Aorta (tissue), 5 donors: ENCODE measurements around the gene MATN1. TPM values are rescaled to one million over a fixed set of nuclear protein-coding genes. Genes with fewer than 3 reads are reported as not detected.

Experiments
- ATAC-seq: fragments of 200-7000 bp; cut with Tn5 transposase; one replicate; pipeline ENCODE4 v1.9.1; 2022; ENCODE audit warnings: moderate library complexity; ENCODE audit not compliant: low FRiP score
- DNase-seq, 2 donors: peaks; one replicate each; pipeline ENCODE4 v3.0.0-alpha.2; 2020
- H3K27ac ChIP-seq, 2 donors: one replicate each; pipeline ENCODE4 v1.5.1; 2013; ENCODE audit warnings: low read length in 2 of 2, mild to moderate bottlenecking in 2 of 2, moderate library complexity in 2 of 2, control low read depth in 1 of 2, inconsistent platforms in 1 of 2, low read depth in 1 of 2
- H3K27me3 ChIP-seq, 2 donors: one replicate each; pipeline ENCODE4 v1.6.1; 2013; ENCODE audit warnings: control low read depth in 1 of 2, low read length in 1 of 2, mild to moderate bottlenecking in 1 of 2, moderate library complexity in 1 of 2; ENCODE audit not compliant: insufficient read depth in 2 of 2, control insufficient read depth in 1 of 2
- H3K36me3 ChIP-seq, 2 donors: one replicate each; pipeline ENCODE4 v1.6.1; 2013; ENCODE audit warnings: control low read depth in 1 of 2, low read length in 1 of 2, mild to moderate bottlenecking in 1 of 2; ENCODE audit not compliant: insufficient read depth in 2 of 2, control insufficient read depth in 1 of 2
- H3K4me1 ChIP-seq, 2 donors: one replicate each; pipeline ENCODE4 v1.6.1; 2013; ENCODE audit warnings: low read length in 2 of 2, control low read depth in 1 of 2, mild to moderate bottlenecking in 1 of 2, moderate library complexity in 1 of 2; ENCODE audit not compliant: insufficient read depth in 2 of 2, control insufficient read depth in 1 of 2
- H3K4me3 ChIP-seq, 2 donors: one replicate each; pipeline ENCODE4 v1.5.1; 2013; ENCODE audit warnings: low read length in 2 of 2, control low read depth in 1 of 2, mild to moderate bottlenecking in 1 of 2
- H3K9me3 ChIP-seq: one replicate; pipeline ENCODE4 v1.6.1; 2013; ENCODE audit warnings: mild to moderate bottlenecking, low read length; ENCODE audit not compliant: control insufficient read depth
- WGBS, 2 donors: extraction: QIAGEN DNeasy Blood & Tissue Kit; methylation state at CpG; one replicate each; pipeline ENCODE4 v1.1.7; 2013; 5-methylcytosine and 5-hydroxymethylcytosine counted together
- intact Hi-C, 2 donors: fragments of 100-400 bp; cut with DNase I; formaldehyde crosslinking; loops; one replicate each; pipeline versions ENCODE4 v1.14.2 to v1.15.0; 2022
- polyA plus RNA-seq, 2 donors: library from polyadenylated mRNA; stranded (reverse); fragments of 200-250 nt; gene quantifications; one replicate each; pipeline ENCODE4 v1.2.3, GENCODE V29; 2013
- total RNA-seq, 2 donors: library from RNA; stranded (reverse); fragmentation: NEBNext Ultra II Directional; extraction: Animal tissue kit (Norgen Biotek cat#: 25700); gene quantifications; one replicate each; pipeline ENCODE4 v1.2.1, GENCODE V29; 2021
- donor health status: healthy with polysubstance abuse.
- donor health status: Bipolar disorder and iron deficiency.
- donor health status: DM: no; HTN: no; CAD: no.
- donor health status: DM: no; HTN: no; CAD: no.
- donor health status: DM: yes; HTN: yes; CAD: no.

Gene MATN1
- total and polyA plus RNA-seq, 4 donors = 0.42 TPM; not detected in 3

DNA sequence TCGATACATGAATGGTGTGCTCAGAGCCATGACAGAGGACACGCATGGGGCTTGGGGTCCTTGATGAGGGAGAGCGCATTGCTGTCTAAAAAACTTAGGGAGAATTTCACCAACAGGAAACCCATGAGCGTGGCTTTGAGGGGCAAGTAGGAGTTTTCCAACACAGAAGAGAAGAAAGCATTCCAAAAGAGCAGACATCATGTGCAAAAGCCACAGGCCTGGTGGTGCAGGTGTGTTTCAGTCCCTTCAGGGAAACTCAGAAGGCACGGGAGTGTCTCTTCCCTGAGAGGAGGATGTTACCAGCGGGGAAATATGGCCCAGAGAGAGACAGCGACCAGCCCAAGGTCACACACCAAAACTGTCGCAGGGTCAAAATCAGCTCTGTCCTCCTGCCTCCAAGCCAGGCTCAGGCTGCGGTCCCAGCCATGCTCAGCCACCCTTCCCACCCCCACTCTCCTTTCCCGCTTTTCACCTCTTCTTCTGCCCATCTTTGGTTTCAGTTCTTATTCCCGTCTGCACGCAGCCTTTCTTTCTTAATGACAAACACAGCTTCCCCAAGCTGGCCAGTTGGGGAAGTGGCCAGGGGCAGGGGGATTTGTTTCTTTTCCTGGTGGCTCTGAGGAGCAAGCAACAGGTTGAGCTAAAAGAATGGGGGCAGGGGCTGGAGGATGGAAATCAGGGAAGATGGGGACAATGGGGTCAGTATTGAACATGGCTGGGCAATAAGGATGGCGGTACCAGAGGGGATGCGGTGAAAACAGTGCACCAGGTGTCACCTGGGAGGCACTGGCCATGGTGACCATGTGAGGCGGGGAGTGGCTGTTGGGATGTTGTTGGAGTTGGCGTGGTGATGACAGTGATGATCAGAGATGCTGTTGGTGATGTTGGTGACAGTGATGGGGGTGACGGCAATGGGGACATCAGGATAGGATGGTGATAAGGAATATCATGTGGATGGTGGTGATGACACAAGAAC, 23.9 kb upstream of the MATN1 start:
- intact Hi-C loops = no loop called here
- H3K4me1 ChIP-seq = no peaks in the 10 kb centered on the region
- DNase-seq (no peak), ATAC-seq (no peak)
- no peaks in the 10 kb centered on the region for H3K9me3 ChIP-seq
- no peak overlapping the region for H3K27ac ChIP-seq
- WGBS, 2 donors = 94 to 95% methylated on average over 17 of the region's 17 CpGs
- no peaks in the 10 kb centered on the region for H3K36me3 ChIP-seq
- H3K4me3 ChIP-seq = no peak overlapping the region
- no peaks in the 10 kb centered on the region for H3K27me3 ChIP-seq

DNA sequence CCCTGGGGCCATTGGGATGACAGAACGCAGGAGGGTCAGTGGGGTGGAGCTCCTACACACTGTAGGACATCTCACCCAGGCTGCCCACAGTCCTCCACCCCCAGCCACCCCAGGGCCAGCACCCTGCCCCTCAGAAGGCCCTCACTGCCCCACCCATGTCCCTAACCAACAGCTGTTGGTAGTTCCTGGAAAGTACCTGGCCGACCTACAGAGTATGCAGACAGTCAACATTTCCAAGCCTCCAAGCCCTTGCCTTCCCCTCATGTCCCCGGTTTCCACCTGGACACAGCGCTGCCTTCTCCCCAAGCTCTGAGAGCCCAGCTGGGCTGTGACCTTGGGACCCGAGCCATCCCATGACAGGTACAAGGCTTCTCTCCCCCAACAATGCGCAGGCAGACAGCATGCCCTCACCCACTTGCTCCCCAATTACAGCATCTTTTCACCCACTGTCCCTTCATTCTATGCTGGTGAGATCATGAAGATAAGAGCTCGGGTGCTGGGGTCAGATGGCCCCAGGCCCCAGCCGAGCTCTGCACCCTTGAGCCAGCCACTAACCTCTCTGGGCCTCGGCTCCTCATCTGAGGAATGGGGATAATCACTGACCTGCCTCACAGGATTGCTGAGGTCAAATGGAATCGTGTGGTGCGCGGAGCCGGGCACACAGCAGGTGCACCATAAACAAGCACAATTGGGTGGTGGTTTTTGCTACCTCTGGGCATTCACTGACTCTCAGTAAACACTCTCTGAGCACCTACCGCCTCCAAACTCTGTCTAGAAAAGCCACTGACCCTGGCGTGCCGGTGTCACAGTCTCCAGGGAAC, 23.0 kb upstream of the MATN1 start:
- Histone ChIP-seq H3K27ac (no peak overlapping the region), H3K4me3 (no peak overlapping the region), H3K27me3 (no peaks in the 10 kb centered on the region), H3K36me3 (no peaks in the 10 kb centered on the region), H3K9me3 (no peaks in the 10 kb centered on the region), H3K4me1 (no peaks in the 10 kb centered on the region)
- ATAC-seq = no peak
- WGBS, 2 donors = 90 to 92% methylated on average over 16 of the region's 16 CpGs
- intact Hi-C loops = no loop called here
- no peak for DNase-seq

DNA sequence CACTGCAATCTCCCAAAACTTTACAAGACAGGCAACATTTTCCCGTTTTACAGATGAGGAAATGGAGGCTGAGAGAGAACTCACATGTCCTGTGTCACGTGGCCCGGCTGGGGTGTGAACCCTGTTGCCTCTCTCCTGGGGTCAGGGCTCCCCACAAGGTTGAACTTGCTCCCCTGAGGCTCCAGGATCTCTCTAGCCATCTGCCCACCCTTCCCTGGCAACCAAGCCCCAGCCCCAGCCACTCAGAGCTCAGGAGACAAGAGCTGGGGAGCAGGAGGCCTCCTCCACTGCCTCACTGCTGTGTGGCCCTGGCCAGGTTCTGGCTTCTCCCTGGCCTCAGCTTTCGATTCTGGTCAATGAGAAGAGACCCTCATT, 22.4 kb upstream of the MATN1 start:
- no peak overlapping the region for H3K4me3 ChIP-seq
- no peaks in the 10 kb centered on the region for H3K36me3 ChIP-seq
- intact Hi-C loops = no loop called here
- DNase-seq = no peak
- no peaks in the 10 kb centered on the region for H3K27me3 ChIP-seq
- H3K4me1 ChIP-seq = no peaks in the 10 kb centered on the region
- H3K9me3 ChIP-seq = no peaks in the 10 kb centered on the region
- no peak overlapping the region for H3K27ac ChIP-seq
- 76 to 79% methylated on average over 4 of the region's 4 CpGs for WGBS, 2 donors
- ATAC-seq = no peak

DNA sequence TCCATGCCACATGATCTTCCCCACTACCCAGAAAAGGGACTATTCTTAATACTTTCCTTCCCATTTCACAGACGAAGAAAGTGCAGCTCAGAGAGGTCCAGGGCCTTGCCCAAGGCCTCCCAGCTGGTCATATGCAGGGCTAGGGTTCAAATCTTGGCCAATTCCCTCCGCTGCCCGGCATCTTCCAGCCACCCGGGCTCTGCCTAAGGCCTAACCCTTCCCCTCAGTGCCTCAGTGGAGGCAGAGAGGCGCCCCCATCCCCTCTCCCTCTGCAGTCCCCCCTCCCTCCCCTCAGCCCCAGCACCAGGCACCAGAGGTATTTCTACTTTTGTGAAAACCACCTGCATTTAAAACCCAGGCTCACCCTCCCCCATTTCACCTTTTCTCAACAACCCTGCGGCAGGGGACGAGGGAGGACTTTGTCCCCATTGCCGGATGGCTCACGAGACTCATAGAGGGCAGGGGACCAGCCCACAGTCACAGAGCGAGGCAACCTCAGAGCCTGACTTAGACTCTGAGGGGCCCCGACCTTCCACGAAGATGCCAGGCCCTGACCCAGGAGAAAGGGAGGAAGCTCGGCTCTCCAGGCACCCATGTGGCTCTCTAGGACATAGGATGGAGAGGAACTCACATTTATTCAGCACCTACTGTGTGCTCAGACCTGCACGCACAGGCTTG, 21.9 kb upstream of the MATN1 start:
- H3K27me3 ChIP-seq = no peaks in the 10 kb centered on the region
- H3K4me1 ChIP-seq = no peaks in the 10 kb centered on the region
- intact Hi-C loops = no loop called here
- H3K27ac ChIP-seq = no peak overlapping the region
- 86 to 88% methylated on average over 14 of the region's 14 CpGs for WGBS, 2 donors
- no peaks in the 10 kb centered on the region for H3K36me3 ChIP-seq
- no peak overlapping the region for H3K4me3 ChIP-seq
- ATAC-seq (no peak), DNase-seq (no peak)
- no peaks in the 10 kb centered on the region for H3K9me3 ChIP-seq

DNA sequence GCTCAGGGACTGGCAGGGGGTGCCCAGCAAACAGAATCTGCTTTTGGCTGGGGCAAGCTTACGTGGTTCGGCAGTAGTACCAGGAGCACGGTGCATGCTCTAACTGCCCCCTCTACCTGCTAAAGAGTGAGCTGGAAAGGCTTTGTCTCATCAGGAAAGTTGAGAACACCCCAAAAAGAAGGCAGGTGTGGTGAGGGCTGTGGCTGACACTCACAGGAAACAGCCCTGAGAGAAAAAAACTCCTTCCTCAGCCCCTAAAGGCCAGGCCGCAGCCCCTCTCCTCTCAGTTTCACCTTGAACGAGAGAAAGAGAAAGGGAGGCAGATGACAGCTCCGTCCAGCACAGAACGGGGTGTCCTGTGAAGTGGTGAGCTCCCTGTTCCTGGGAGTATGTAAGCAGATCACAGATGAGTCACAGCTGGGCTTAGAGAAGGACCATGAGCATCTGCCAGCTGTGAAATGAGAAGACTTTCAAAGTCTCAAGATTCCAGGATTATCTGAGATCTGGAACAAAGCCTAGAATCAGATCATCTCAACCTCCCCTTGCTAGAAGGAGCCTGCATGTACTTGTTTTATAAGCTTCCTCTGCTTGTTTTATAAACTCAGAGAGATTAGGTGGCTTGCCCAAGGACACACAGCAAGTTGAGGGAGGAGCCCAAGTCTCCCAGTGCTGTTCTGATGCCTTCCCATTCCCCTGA, 20.8 kb upstream of the MATN1 start:
- no peaks in the 10 kb centered on the region for H3K36me3 ChIP-seq
- H3K4me3 ChIP-seq = no peak overlapping the region
- DNase-seq (no peak), ATAC-seq (no peak)
- no peaks in the 10 kb centered on the region for H3K27me3 ChIP-seq
- H3K9me3 ChIP-seq = no peaks in the 10 kb centered on the region
- no peak overlapping the region for H3K27ac ChIP-seq
- WGBS, 2 donors = 78 to 83% methylated on average over 7 of the region's 7 CpGs
- H3K4me1 ChIP-seq = no peaks in the 10 kb centered on the region
- intact Hi-C loops = no loop called here

DNA sequence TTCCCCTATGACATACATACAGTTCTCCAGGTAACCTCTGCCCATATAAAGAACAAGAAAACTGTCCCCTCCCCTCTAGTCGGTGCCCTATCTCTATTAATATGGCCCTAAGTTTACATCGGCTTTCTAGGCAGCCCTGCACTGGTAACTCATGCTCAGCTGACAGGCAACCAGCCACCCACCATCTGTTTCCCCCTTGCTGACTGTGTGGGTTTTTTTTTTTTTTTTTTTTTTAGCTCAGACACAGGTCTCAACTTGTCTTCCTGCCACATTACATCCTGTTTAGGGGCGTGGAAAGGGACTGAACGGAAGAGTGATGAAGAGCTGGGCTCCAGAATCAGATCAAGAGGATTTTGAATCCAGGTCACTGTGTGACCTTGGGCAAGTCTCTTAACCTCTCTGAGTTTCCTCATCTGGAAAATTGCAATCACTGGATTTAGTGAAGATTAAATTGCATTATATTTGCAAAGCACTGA, 20.2 kb upstream of the MATN1 start:
- Histone ChIP-seq H3K27me3 (no peaks in the 10 kb centered on the region), H3K9me3 (no peaks in the 10 kb centered on the region), H3K4me1 (no peaks in the 10 kb centered on the region), H3K36me3 (no peaks in the 10 kb centered on the region), H3K4me3 (no peak overlapping the region), H3K27ac (no peak overlapping the region)
- intact Hi-C loops = no loop called here
- no peak for DNase-seq
- WGBS, 2 donors = 65 to 69% methylated on average over 4 of the region's 4 CpGs
- ATAC-seq = no peak

DNA sequence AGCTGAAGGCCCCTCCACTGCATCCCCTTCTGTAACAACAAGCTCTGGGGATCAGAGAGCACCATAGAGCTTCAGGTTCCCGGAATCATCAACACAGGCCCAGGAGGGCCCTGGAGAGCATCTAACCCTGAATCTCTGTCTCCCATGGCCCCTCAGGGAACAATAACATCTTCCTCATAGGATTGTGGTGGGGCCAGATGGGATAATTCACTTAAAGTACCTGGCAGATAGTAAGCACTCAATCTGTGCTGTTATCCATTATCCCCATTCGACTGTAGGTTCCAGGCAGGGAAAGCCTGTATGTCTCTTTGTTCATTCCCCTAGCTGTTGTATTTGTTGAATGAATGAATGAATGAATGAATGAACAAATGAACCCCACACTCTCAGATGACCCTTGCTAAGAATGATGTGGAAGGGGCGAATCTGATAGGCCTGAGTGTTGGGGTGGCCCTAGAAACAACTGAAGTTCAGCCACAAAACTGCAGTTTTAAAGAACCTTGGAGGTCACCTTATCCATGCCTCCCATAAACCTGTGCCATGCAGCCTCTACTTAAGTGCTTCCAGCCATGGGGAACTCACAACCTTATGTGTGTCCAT, 19.7 kb upstream of the MATN1 start:
- H3K27ac ChIP-seq = no peak overlapping the region
- H3K36me3 ChIP-seq = no peaks in the 10 kb centered on the region
- no peak overlapping the region for H3K4me3 ChIP-seq
- intact Hi-C loops = no loop called here
- no peaks in the 10 kb centered on the region for H3K9me3 ChIP-seq
- 96 to 99% methylated on average over 3 of the region's 3 CpGs for WGBS, 2 donors
- no peaks in the 10 kb centered on the region for H3K4me1 ChIP-seq
- H3K27me3 ChIP-seq = no peaks in the 10 kb centered on the region
- ATAC-seq (no peak), DNase-seq (no peak)
